ENCODE measurements around the gene ZCCHC13.
"Not testable (repeated sequence)": the region's sequence is repeated elsewhere in the genome, so short reads cannot be mapped to it uniquely, and the experiment has no call there.

ZCCHC13 gene

GRCh38 chrX:74304016-74304415, at the start of gene ZCCHC13:
ZCCHC13 (plus strand) TSS chrX:74304180; CDS start chrX:74304267, 87 bp downstream.
- no peak for DNase-seq

- not testable (repeated sequence) for DNase-seq
Measured at GRCh38 chrX:74258111-74258510, 45.9 kb upstream of the ZCCHC13 start.

DNA sequence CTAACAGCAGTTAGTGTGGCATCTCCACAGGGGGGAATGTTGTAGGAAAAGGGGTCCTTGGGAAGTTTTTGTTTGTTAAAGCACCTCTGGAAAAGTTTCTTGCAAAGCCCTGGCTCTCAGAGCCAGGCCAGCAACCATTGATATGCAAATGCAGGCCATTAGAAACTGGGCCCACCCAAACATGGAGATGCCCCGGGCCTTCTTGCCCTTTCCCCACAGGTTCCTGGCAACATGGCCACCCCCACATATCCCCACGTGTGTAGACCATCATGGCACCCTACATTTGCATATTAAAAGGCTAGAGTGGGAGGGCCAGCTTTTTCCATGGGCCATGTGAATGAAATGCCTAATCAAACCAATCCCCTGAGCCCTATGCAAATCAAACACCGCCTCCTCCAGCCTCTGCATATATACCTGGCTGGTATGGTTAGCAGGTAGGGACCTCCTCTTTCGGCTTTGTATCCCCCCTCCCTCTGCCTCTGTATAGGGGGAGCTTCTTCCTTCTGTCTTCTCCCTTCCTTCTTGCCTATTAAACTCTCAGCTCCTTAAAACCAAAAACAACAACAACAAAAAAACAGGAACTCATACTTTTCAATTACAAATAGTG, 44.0 kb upstream of the ZCCHC13 start:
- DNase-seq, result no peak

DNA sequence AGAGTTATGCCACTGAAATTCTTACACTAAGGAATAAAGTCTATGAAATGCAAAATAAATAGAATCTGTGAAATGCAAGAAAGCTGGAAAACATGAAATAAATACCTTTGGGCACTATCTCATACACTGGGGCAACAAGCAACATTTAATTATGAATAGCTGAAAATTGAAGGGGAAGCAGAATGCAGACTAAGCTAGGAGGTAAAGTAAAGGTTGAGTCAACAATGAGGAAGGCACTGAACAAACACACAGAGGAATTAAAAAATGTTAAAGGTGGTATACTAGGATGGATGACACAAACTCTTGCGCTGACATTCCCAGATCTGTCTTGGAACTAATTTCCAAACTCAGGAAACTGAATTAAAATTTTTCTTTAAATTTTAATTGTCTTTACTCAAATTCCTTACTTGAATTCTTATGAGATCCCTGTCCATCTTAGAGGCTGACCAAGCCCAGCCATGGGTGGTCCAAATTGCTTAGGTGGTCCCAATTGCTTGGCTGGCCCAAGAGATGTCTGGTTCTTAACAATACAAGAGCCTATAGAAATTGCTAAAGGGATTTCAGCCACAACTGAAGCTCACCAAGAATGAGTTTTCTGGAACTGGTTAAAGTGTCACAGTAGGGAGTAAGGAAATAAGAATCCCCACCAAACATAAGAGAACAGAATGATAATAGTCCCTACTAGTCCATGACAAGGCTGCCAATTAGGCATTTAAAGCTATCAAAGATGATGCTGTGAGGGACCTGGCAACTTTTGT, 41.3 kb upstream of the ZCCHC13 start:
- DNase-seq, result no peak

- no peak for DNase-seq
Measured at GRCh38 chrX:74270393-74270792, 33.6 kb upstream of the ZCCHC13 start.

DNA sequence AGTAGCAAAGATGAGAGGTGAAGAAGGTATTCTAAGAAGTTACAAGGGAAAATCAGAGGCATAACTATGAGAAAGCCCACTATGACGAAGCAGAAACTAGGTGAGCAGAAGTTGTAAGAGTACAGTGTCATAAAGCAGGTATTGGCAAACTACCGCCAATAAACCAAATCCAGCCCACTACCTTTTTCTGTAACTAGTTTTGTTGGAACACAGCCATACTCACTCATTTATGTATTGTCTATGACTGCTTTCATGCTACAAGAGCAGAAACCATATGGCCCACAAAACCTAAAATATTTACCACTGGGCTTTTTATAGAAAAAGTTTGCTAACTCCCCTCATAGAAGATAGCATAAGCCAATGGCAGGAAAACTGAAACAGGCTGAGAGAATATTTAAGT, 31.8 kb upstream of the ZCCHC13 start:
- DNase-seq, result no peak

- DNase-seq, result no peak
Measured at GRCh38 chrX:74274516-74274915, 29.5 kb upstream of the ZCCHC13 start.

GRCh38 chrX:74277320-74277719, 26.7 kb upstream of the ZCCHC13 start:
- no peak for DNase-seq

GRCh38 chrX:74277846-74278245, 26.1 kb upstream of the ZCCHC13 start:
- DNase-seq, result no peak

DNA sequence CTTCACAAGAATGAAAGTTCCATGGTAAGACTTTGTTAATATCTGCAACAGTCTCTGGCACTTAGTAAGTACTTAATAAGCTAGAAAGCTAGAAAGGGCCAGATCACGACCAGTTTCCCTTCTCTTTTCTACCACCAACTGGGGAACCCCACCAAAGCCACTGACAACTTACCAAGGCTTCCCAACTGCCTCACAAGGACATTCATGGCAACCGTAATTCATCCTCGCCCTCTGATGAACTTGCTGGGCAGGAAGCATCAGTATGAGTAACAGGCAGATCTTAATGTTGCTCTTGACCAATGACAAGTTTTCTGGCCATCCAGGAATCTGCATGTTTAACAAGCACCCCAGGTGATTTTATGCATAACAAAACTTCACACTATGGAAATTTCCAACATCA, 23.2 kb upstream of the ZCCHC13 start:
- no peak for DNase-seq

GRCh38 chrX:74284391-74284952, 19.5 kb upstream of the ZCCHC13 start:
- DNase-seq, result no peak

DNA sequence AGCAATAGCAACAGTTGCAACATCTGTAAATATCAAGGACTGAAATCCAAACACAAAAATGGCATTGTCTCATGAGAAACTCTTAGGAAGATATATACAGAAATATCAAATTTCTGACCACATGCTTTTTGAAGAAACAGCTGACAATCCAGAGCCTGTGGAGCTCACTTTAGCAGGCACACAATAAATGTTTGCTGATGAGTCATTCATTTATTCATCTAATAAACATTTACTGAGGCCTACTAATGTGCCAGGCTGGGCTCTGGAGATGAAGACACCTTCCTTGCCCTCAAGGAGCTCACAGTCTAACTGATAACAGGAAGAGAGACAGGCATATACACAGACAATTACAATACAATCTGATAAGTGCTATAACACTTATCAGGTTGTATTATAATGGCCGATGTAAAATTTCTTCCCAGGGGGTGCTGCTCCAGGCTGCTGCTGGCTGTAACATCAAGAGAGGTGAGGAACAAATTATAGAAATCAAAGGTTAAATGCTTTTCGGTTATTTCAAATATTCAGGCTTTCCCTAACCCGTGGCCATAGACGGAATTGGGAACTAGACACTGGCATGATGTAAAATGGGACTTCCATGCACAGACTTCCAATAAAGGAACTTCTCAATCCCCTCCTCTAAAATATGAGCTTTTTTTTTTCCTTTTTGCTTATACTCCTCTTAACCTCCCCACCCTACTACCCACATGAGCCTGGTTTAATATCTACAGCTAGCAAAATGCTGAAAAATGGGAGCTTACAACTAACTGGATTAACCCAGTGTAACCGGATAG, 16.8 kb upstream of the ZCCHC13 start:
- peak; percentile 38 for DNase-seq

DNA sequence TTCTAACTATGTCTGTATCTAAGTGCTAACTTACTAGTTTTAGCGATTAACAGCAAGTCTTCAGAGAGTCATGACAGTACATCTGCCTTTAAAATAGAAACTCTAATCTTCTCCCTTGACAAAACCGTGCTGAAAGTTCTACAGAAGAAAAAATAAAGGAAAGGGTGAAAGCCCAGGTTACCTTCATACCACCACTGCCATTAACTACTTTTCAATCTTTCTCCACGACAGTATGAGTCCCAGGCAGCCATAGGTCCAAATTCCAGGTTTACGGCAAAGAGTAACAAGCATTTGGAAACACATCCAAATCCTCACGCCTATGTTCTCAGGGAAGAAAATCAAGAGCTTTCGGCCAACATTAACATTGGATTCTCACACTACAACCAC, 12.4 kb upstream of the ZCCHC13 start:
- DNase-seq, result no peak

GRCh38 chrX:74291964-74292807, 11.8 kb upstream of the ZCCHC13 start:
- DNase-seq, result peak; percentile 88

DNA sequence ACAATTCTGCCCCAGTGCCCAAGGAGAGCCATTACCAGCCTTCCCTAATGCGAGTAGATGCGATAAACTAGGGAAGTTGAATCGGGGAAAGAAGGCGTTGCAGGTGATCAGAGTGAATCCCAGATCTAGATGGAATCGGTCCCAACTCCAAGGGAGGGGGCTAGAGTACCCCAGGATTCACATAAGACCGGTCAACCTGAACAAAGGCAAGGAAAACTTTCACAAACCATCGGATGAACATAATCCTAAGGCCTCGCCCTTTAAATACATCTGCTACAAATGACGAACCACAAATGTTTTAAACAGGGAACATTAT, 11.2 kb upstream of the ZCCHC13 start:
- DNase-seq, result no peak

GRCh38 chrX:74293343-74293946, 10.5 kb upstream of the ZCCHC13 start:
- DNase-seq, result peak; percentile 76

GRCh38 chrX:74295101-74295500, 8.9 kb upstream of the ZCCHC13 start:
- no peak for DNase-seq

DNA sequence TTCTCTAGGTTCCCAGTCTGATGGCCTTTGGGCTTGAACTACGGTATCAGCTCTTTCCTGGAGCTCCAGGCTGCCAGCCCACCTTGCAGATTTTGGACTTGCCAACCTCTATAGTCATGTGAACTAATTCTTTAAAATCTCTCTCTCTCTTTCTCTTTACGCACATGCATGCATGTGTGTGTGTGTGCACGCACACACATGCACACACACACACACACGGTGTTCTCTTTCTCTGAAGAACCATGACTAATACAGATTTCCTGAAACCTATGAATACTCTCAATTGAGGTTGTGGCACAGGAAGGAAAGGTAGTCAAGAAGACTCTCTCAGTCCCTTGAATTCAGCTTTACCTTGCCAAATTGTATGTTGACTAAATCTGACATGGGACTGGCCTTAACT, 6.2 kb upstream of the ZCCHC13 start:
- no peak for DNase-seq

GRCh38 chrX:74300869-74301268, 3.1 kb upstream of the ZCCHC13 start:
- DNase-seq, result no peak

DNA sequence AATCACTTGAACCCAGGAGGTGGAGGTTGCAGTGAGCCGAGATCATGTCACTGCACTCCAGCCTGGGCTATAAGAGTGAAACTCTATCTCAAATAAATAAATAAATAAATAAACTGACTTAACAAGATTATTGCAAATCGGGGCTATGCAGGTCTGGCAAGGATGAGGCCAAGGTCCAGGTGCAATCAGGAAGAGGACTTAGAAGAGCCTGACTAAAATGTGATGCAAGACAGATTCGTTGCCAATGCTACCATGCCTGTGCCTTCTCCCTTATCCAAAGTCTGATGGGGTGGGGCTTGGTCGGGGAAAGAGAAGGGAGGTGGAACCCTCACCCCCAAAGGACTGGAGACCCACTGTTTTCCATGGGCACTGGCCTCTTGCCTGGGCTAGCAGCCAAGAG, 14.7 kb downstream of the ZCCHC13 start:
- DNase-seq, result no peak

DNA sequence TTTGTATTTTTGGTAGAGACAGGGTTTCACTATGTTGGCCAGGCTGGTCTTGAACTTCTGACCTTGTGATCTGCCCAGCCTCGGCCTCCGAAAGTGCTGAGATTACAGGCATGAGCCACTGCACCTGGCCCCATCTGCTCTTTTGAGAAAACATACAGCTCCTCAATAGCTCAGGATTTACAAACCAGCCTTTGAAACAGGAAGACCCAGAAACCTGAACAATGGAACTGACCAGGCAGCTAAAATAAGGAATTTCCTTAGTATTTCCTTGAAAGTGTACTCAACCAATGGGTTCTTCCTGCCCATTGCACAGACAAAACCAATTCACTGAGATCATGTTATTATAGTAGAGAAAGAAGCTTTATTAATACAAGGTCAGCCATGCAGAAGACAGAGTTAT, 15.3 kb downstream of the ZCCHC13 start:
- not testable (repeated sequence) for DNase-seq

GRCh38 chrX:74321191-74321590, 17.2 kb downstream of the ZCCHC13 start:
- no peak for DNase-seq
